H1 (cell line): ENCODE measurements around the gene TMED8. TPM values are rescaled to one million over a fixed set of nuclear protein-coding genes. Genes with fewer than 3 reads are reported as not detected.

Source experiments
- CTCF ChIA-PET: fragments of 300-600 bp; sonication (Branson Sonifier 250); formaldehyde crosslinking; loops from one replicate; lab custom pipeline; 2021; ENCODE audit not compliant: partially characterized antibody; lab: Charles Lee
- POLR2A ChIA-PET: fragments of 300-600 bp; sonication (Branson Sonifier 250); formaldehyde crosslinking; loops from one replicate; lab custom pipeline; 2021; ENCODE audit warnings: inconsistent platforms; ENCODE audit not compliant: partially characterized antibody; lab: Charles Lee
- DNase-seq, 2 experiments: peaks; one replicate each; pipeline versions ENCODE4 v3.0.0 to v3.0.0-alpha.2; 2010 to 2022; ENCODE audit warnings: low spot score in 2 of 2, low read depth in 1 of 2, mixed read lengths in 1 of 2
- FAIRE-seq: peaks from 2 replicates; lab custom pipeline; 2011; peaks lifted over from hg19 to GRCh38; lab: Jason Lieb, UNC
- H2AFZ ChIP-seq: 2 replicates; pipeline ENCODE4 v1.8.1; 2012; ENCODE audit warnings: low read length, inconsistent platforms
- H2AK5ac ChIP-seq: 2 replicates; pipeline ENCODE4 v1.6.1; 2013; ENCODE audit warnings: low read depth, low read length
- H2BK120ac ChIP-seq: replicated peaks from 2 replicates; pipeline ENCODE3; 2013; ENCODE audit warnings: low read depth, low read length, inconsistent platforms
- H2BK12ac ChIP-seq: 2 replicates; pipeline ENCODE4 v1.6.1; 2013; ENCODE audit warnings: low read depth, low read length
- H2BK15ac ChIP-seq: 2 replicates; pipeline ENCODE4 v1.6.1; 2013; ENCODE audit warnings: low read length
- H2BK20ac ChIP-seq: 2 replicates; pipeline ENCODE4 v1.6.1; 2013; ENCODE audit warnings: low read length
- H2BK5ac ChIP-seq: 2 replicates; pipeline ENCODE4 v1.6.1; 2013; ENCODE audit warnings: low read depth, low read length
- H3K14ac ChIP-seq: 2 replicates; pipeline ENCODE4 v1.6.1; 2013; ENCODE audit warnings: inconsistent platforms; ENCODE audit not compliant: insufficient read length
- H3K18ac ChIP-seq: 2 replicates; pipeline ENCODE4 v1.6.1; 2013; ENCODE audit warnings: low read length; ENCODE audit errors: extremely low read depth
- H3K23ac ChIP-seq: 2 replicates; pipeline ENCODE4 v1.6.1; 2013; ENCODE audit warnings: inconsistent platforms; ENCODE audit not compliant: insufficient read length
- H3K23me2 ChIP-seq: 2 replicates; pipeline ENCODE4 v1.6.1; 2013; ENCODE audit warnings: low read depth, low read length
- H3K27ac ChIP-seq: 2 replicates; pipeline ENCODE4 v1.6.1; 2011; ENCODE audit warnings: low read depth, low read length, inconsistent platforms
- H3K27me3 ChIP-seq, 4 experiments: replicated peaks in 1 of 4; 1 replicate in 1 of 4; 2 replicates in 3 of 4; pipeline versions ENCODE4 v1.6.1 to v1.8.1; 2011 to 2013; ENCODE audit warnings: low read length in 3 of 4, mild to moderate bottlenecking in 3 of 4, inconsistent platforms in 2 of 4, mixed read lengths in 2 of 4, moderate library complexity in 1 of 4; ENCODE audit not compliant: control insufficient read depth in 3 of 4, insufficient read depth in 3 of 4; ENCODE audit errors: extremely low read depth in 1 of 4
- H3K36me3 ChIP-seq, 4 experiments: 2 replicates each; pipeline versions ENCODE4 v1.6.1 to v1.8.1; 2011 to 2013; ENCODE audit warnings: mild to moderate bottlenecking in 4 of 4, low read length in 3 of 4, moderate library complexity in 2 of 4, control low read depth in 1 of 4, inconsistent platforms in 1 of 4; ENCODE audit not compliant: insufficient read depth in 4 of 4, control insufficient read depth in 2 of 4
- H3K4ac ChIP-seq: replicated peaks from 2 replicates; pipeline ENCODE3; 2013; ENCODE audit warnings: low read length, low read depth, mixed read lengths, inconsistent platforms; ENCODE audit not compliant: insufficient read length
- H3K4me1 ChIP-seq, 4 experiments: replicated peaks in 1 of 4; 1 replicate in 1 of 4; 2 replicates in 3 of 4; pipeline versions ENCODE4 v1.6.1 to v1.8.1; 2011 to 2013; ENCODE audit warnings: low read length in 3 of 4, inconsistent platforms in 2 of 4, mixed read lengths in 1 of 4; ENCODE audit not compliant: insufficient read depth in 4 of 4, control insufficient read depth in 3 of 4
- H3K4me2 ChIP-seq, 2 experiments: 2 replicates each; pipeline versions ENCODE4 v1.6.1 to v1.8.1; 2011 to 2013; ENCODE audit warnings: low read depth in 2 of 2, low read length in 2 of 2, control low read depth in 1 of 2, inconsistent platforms in 1 of 2, mild to moderate bottlenecking in 1 of 2; ENCODE audit not compliant: insufficient read depth in 1 of 2
- H3K4me3 ChIP-seq, 4 experiments: fragments of 200-600, 300-600 bp in 1 of 4; sonication (generic), shearing (Covaris generic), sonication (Bioruptor Twin) in 1 of 4; 2 replicates each; pipeline versions ENCODE4 v1.5.1 to v1.8.1; 2011 to 2016; ENCODE audit warnings: low read length in 4 of 4, low read depth in 3 of 4, control low read depth in 2 of 4, inconsistent platforms in 2 of 4, mild to moderate bottlenecking in 2 of 4, mixed read lengths in 1 of 4, moderate library complexity in 1 of 4; ENCODE audit not compliant: insufficient read depth in 2 of 4; ENCODE audit errors: extremely low read depth in 1 of 4
- H3K56ac ChIP-seq: replicated peaks from 2 replicates; pipeline ENCODE3; 2013; ENCODE audit warnings: low read depth, mild to moderate bottlenecking, mixed read lengths, low read length, inconsistent platforms; ENCODE audit not compliant: insufficient read length
- H3K79me1 ChIP-seq: 2 replicates; pipeline ENCODE4 v1.6.1; 2013; ENCODE audit warnings: low read depth, low read length, control low read depth
- H3K79me2 ChIP-seq, 2 experiments: 2 replicates each; pipeline versions ENCODE4 v1.6.1 to v1.8.1; 2012 to 2013; ENCODE audit warnings: low read length in 2 of 2, mild to moderate bottlenecking in 2 of 2, inconsistent platforms in 1 of 2; ENCODE audit not compliant: insufficient read depth in 2 of 2, control insufficient read depth in 1 of 2
- H3K9ac ChIP-seq, 4 experiments: replicated peaks in 1 of 4; 1 replicate in 1 of 4; 2 replicates in 3 of 4; pipeline versions ENCODE4 v1.6.1 to v1.8.1; 2011 to 2013; ENCODE audit warnings: low read depth in 3 of 4, low read length in 3 of 4, control low read depth in 2 of 4, mild to moderate bottlenecking in 2 of 4, moderate library complexity in 2 of 4, inconsistent platforms in 1 of 4; ENCODE audit errors: extremely low read depth in 1 of 4
- H3K9me3 ChIP-seq, 2 experiments: 2 replicates each; pipeline versions ENCODE4 v1.6.1 to v1.8.1; 2012 to 2013; ENCODE audit warnings: mild to moderate bottlenecking in 2 of 2, moderate library complexity in 2 of 2, control low read depth in 1 of 2, inconsistent platforms in 1 of 2, low read depth in 1 of 2, low read length in 1 of 2, mixed read lengths in 1 of 2; ENCODE audit not compliant: insufficient read depth in 2 of 2
- H4K20me1 ChIP-seq, 2 experiments: replicated peaks in 1 of 2; 2 replicates each; pipeline versions ENCODE3 to v1.8.1; 2011 to 2013; ENCODE audit warnings: inconsistent platforms in 2 of 2, low read length in 2 of 2, mild to moderate bottlenecking in 1 of 2; ENCODE audit not compliant: insufficient read depth in 2 of 2, control insufficient read depth in 1 of 2
- H4K5ac ChIP-seq: 2 replicates; pipeline ENCODE4 v1.6.1; 2013; ENCODE audit warnings: low read length, low read depth, mixed read lengths, inconsistent platforms; ENCODE audit not compliant: insufficient read length
- H4K8ac ChIP-seq: 2 replicates; pipeline ENCODE4 v1.8.0; 2013; ENCODE audit warnings: mild to moderate bottlenecking, moderate library complexity, low read length, inconsistent platforms; ENCODE audit not compliant: insufficient read depth; ENCODE audit errors: extremely low read depth
- H4K91ac ChIP-seq: replicated peaks from 2 replicates; pipeline ENCODE3; 2013; ENCODE audit warnings: low read length, mixed read lengths, inconsistent platforms; ENCODE audit not compliant: insufficient read length
- ASH2L ChIP-seq: fragments of 200-600, 300-600 bp; sonication (generic); IDR thresholded peaks from one replicate; pipeline ENCODE4 v1.7.1; 2017; ENCODE audit warnings: low read length
- BCL11A ChIP-seq, 2 experiments: IDR thresholded peaks; one replicate each; pipeline ENCODE4 v1.6.1; 2011; ENCODE audit warnings: low read depth in 2 of 2, low read length in 2 of 2, mild to moderate bottlenecking in 2 of 2
- EGR1 ChIP-seq: IDR thresholded peaks from 2 replicates; pipeline ENCODE4 v1.6.1; 2011; ENCODE audit warnings: low read depth, low read length, borderline replicate concordance
- EZH2 ChIP-seq: fragments of 200-600 bp; sonication (generic); IDR thresholded peaks from 2 replicates; pipeline ENCODE4 v1.7.1; 2012; ENCODE audit warnings: low read depth, mild to moderate bottlenecking, moderate library complexity, low read length, inconsistent platforms; ENCODE audit not compliant: severe bottlenecking
- HDAC6 ChIP-seq: IDR thresholded peaks from one replicate; pipeline ENCODE4 v1.7.1; 2012; ENCODE audit warnings: low read depth, mild to moderate bottlenecking, inconsistent platforms, low read length, moderate library complexity
- KDM1A ChIP-seq: fragments of 200-600, 300-600 bp; sonication (generic); IDR thresholded peaks from 2 replicates; pipeline ENCODE4 v1.7.1; 2016; ENCODE audit warnings: mild to moderate bottlenecking, low read length, borderline replicate concordance
- KDM4A ChIP-seq: IDR thresholded peaks from one replicate; pipeline ENCODE4 v1.7.1; 2012; ENCODE audit warnings: low read depth, mild to moderate bottlenecking, moderate library complexity, low read length, inconsistent platforms; ENCODE audit not compliant: severe bottlenecking
- PHF8 ChIP-seq: fragments of 200-600 bp; sonication (generic); conservative IDR thresholded peaks from 2 replicates; pipeline ENCODE4 v1.7.1; 2012; ENCODE audit warnings: low read depth, mild to moderate bottlenecking, inconsistent platforms, low read length, moderate library complexity
- POU5F1 ChIP-seq: IDR thresholded peaks from 2 replicates; pipeline ENCODE4 v1.6.1; 2011; ENCODE audit warnings: low read depth, mild to moderate bottlenecking, low read length, moderate library complexity
- RBBP5 ChIP-seq: IDR thresholded peaks from 2 replicates; pipeline ENCODE4 v1.7.1; 2012; ENCODE audit warnings: low read depth, mild to moderate bottlenecking, inconsistent platforms, low read length, moderate library complexity, borderline replicate concordance
- TAF7 ChIP-seq: optimal IDR thresholded peaks from 2 replicates; pipeline ENCODE3; 2011; ENCODE audit warnings: low read depth, mild to moderate bottlenecking, inconsistent platforms, low read length, moderate library complexity, borderline replicate concordance
- YY1 ChIP-seq: IDR thresholded peaks from 2 replicates; pipeline ENCODE4 v1.6.1; 2011; ENCODE audit warnings: low read depth, mild to moderate bottlenecking, low read length
- WGBS, 2 experiments: shearing (Covaris generic) in 1 of 2; methylation state at CpG; one replicate each; pipeline versions ENCODE4 v1.1.6 to v1.1.7; 2013 to 2015; ENCODE audit warnings: low lambda C conversion rate in 2 of 2, mixed read lengths in 2 of 2, inconsistent platforms in 1 of 2, low coverage in 1 of 2, missing lambda C conversion rate in 1 of 2; ENCODE audit not compliant: insufficient replicate concordance in 2 of 2, insufficient coverage in 1 of 2, insufficient read length in 1 of 2; ENCODE audit errors: extremely low coverage in 1 of 2, missing lambda C conversion rate in 1 of 2; 5-methylcytosine and 5-hydroxymethylcytosine counted together
- polyA plus RNA-seq, 7 experiments: library from polyadenylated mRNA; depleted of rRNA in 3 of 7; stranded (reverse) in 5 of 7; unstranded in 2 of 7; fragments of >200 nt in 5 of 7; fragments of 200-250 nt in 2 of 7; gene quantifications; 1 replicate in 5 of 7; 2 replicates in 1 of 7; 4 replicates in 1 of 7; pipeline versions ENCODE4 v1.2.1 to v1.2.3, GENCODE V29; 2011 to 2013; ENCODE audit warnings: missing spikeins in 2 of 7, mixed read lengths in 2 of 7
- total RNA-seq: library from RNA; stranded (reverse); fragmentation: NEBNext Ultra II Directional; extraction: Animal tissue kit (Norgen Biotek cat#: 25700); gene quantifications from 2 replicates; pipeline ENCODE4 v1.2.1, GENCODE V29; 2021

The TMED8 gene
- total and polyA plus RNA-seq, 2 of the 8 experiments (the other 6 are each of a cell fraction or from before 2014, with no cell fraction given), result 5.5 to 13.4 TPM

- DNase-seq (no peak), FAIRE-seq (no peak)
- Histone ChIP-seq H2BK20ac (no peak overlapping the region), H3K27me3 (no peaks in the 10 kb centered on the region), H2AFZ (no peak overlapping the region), H2AK5ac (no peak overlapping the region), H3K4me1 (peaks cover 0 to 8% (median 1%) of the 10 kb centered on the region in 4 experiments; a peak in 2 of 7 replicates), H3K18ac (no peak overlapping the region), H3K79me1 (no peaks in the 10 kb centered on the region; the same call in 1 of the 2 replicates), H4K91ac (no peak overlapping the region), H3K9ac (no peak overlapping the region), H3K14ac (no peak overlapping the region), H3K9me3 (no peaks in the 10 kb centered on the region), H2BK120ac (no peak overlapping the region), H3K56ac (no peak overlapping the region), H4K8ac (no peak overlapping the region), H3K4ac (no peak overlapping the region), H3K27ac (no peak overlapping the region), H3K36me3 (peaks cover 0 to 5% (median 2%) of the 10 kb centered on the region in 4 experiments; a peak in 3 of 8 replicates), H2BK12ac (no peak overlapping the region), H3K23me2 (no peaks in the 10 kb centered on the region), H3K4me3 (no peak overlapping the region), H2BK5ac (no peak overlapping the region), H3K79me2 (no peaks in the 10 kb centered on the region), H2BK15ac (no peak overlapping the region), H3K4me2 (no peak overlapping the region), H3K23ac (no peak overlapping the region), H4K5ac (no peak overlapping the region), H4K20me1 (peaks cover 0 to 3% of the 10 kb centered on the region in 2 experiments)
- ChIA-PET POLR2A (interaction anchor here (2.3 kb wide), 1 partner anchor 19 kb away, joined by 7 read pairs; no protein-coding TSS in a partner anchor), CTCF (interaction anchor here (0.8 to 22.3 kb wide), 11 partner anchors 9 to 246 kb away, joined by 3 to 353 read pairs (median 4); partner anchors contain the start of genes GSTZ1, POMT2 and ZDHHC22)
- WGBS, 2 experiments, result 88% methylated on average over 4 of the region's 4 CpGs; no CpG with 5 or more reads in 1 of the 2 experiments
- TF ChIP-seq BCL11A (IDR thresholded peaks at IDR 0.05; ENCODE audit: low read depth in 2 of 2, low read length in 2 of 2) (no peak), RBBP5 (no peak), YY1 (no peak), KDM4A (no peak), EZH2 (no peak), TAF7 (no peak), ASH2L (no peak), HDAC6 (no peak), PHF8 (no peak), POU5F1 (no peak), KDM1A (no peak), EGR1 (no peak)
Observed at GRCh38 chr14:77303417-77304156, 73.3 kb downstream of the TMED8 start.
